Activated CD8-positive, alpha-beta memory T cell treated with anti-CD3 and anti-CD28 coated beads, Interleukin-2, amount 50 U/mL, for 24 hours (primary cell): Measurements from ENCODE around the gene GATAD2A.

ENCODE experiments used
- DNase-seq: peaks from one replicate; pipeline ENCODE4 v3.0.0-alpha.2; 2020; ENCODE audit errors: extremely low read depth

The GATAD2A gene

DNA sequence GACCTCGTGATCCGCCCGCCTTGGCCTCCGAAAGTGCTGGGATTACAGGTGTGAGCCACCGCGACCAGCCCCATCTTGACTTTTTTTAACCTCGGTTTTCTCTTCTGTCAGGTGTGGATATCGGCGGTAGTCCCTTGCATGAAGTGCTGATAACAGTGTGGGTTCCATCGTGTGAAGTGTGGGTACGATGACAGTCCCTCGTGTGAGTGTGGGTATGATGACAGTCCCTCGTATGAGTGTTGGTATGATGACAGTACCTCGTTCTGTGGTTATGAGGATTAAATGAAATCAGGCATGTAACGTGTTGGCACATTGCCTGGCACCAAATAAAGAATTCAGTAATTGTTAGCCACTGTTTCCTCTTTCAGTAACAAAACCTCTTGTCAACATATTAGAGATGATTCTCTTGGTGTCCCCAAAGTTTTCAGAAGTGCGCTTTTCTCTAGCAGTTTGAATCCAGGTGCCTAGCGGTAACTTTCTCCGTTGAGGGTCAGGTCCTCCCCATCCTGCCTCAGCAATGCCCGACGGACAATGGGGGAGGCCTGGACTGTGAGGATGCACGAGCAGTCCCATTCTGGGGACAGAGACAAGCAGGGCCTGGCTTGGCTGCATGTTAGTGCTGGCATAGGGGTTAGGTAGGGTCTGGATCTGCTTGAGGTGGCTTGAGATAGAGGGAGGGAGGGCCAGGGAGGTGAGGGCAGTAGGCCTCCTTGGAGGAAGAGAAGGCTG is 15.3 kb downstream of the GATAD2A start:
- DNase-seq: no peak

DNA sequence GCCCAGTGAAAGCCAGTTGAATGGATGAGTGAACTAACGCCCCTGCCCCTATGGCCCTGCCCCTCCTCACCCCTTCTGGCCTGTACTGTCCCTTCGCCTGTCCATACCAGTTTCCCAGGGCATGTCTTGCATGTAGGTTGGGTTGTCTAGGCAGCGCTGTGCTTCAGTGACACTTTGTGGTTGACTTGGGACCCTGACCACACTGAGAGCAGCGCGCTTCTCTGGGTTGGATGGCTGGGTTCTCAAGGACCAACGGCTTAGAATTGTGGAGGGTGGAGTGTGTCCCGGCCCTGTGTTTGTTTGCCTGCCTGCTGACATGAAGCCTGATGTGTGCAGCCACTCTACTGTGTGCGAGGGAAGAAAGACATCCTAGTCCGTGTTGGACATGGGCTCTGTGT is 15.8 kb downstream of the GATAD2A start:
- no peak for DNase-seq

GRCh38 chr19:19422156-19422555 is 16.7 kb downstream of the GATAD2A start:
- DNase-seq: no peak

GRCh38 chr19:19423322-19423721 is 17.8 kb downstream of the GATAD2A start:
- DNase-seq: no peak

GRCh38 chr19:19425170-19425875 is 19.8 kb downstream of the GATAD2A start:
- DNase-seq: no peak

DNA sequence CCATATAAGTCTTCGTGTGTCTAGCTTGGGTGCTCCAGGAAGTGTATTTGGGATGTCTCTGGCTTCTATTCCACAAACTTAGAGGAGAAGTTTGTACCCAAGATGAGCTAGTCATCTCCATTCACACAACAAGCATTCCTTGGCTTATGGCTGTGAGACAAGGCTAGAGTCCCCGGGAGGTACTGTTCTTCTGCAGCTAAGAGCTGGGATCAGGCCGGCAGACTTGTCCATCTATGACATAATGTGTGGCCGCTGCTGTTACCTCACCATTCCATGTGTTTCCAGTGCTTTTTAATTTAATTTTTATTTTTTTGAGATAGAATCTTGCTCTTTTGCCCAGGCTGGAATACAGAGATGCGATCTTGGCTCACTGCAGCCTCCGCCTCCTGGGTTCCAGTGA is 20.7 kb downstream of the GATAD2A start:
- no peak for DNase-seq

GRCh38 chr19:19426799-19427198 is 21.3 kb downstream of the GATAD2A start:
- no peak for DNase-seq

DNA sequence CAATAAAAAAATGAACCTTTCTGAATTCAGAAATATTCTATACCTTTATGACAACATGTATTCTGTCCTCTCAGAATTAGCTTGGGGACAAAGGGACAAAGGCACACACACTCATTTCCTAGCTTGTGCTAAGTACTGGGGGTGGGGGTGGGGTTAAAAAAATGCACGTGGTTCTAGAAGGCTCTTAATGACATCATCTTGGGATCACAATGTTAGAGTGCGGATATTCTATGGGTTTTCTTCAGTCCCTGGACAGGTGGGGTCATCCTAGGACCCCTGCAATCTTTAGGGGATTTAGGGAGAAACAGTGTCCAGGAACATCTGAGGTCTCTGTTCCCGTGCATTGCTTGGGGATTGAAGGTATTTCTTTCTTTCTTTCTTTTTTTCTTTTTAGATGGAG is 21.8 kb downstream of the GATAD2A start:
- DNase-seq: no peak

GRCh38 chr19:19427944-19428343 is 22.5 kb downstream of the GATAD2A start:
- no peak for DNase-seq

DNA sequence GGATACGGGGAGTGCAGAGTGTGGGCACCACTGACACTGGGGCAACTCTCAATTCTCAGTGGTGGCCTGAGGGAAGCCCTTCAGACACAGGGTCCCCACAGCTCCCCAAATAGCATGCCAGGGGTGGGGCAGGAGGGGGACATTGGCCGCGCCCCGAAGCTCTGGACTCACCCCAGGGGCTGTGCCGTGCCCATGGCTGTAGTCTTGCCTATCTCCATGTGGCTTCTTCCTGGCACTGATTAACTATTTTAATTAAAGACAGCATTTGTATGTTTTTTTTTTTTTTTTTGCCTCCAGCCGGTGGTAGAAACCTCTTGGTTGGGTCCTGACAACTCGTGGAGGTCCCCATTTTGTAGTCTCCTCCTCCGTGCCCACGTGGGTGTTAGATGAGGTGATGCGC is 23.3 kb downstream of the GATAD2A start:
- DNase-seq: no peak

GRCh38 chr19:19429361-19429760 is 23.9 kb downstream of the GATAD2A start:
- no peak for DNase-seq

DNA sequence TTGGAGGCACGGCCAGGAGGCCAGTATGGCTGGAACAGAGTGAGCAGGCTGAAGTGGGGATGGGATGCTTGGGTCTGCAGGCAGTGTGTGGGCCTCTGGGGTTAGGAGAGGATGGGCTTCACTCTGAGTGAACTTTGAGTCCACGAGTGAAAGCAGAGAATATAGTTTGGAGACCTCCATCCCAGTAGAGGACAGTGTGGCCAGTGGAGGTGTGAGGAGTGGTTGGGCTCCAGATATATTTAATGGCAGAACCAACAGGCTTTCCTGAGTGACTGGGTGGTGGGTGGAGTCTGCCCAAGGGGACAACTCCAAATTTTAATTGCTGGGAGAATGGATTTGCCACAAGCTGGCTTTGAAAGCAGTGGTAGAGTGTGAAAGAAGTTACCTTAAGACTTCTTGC is 27.3 kb downstream of the GATAD2A start:
- DNase-seq: no peak

- no peak for DNase-seq
These were observed 28.3 kb downstream of the GATAD2A start for GRCh38 chr19:19433666-19434213.

GRCh38 chr19:19434483-19435045 is 29.1 kb downstream of the GATAD2A start:
- DNase-seq: no peak

DNA sequence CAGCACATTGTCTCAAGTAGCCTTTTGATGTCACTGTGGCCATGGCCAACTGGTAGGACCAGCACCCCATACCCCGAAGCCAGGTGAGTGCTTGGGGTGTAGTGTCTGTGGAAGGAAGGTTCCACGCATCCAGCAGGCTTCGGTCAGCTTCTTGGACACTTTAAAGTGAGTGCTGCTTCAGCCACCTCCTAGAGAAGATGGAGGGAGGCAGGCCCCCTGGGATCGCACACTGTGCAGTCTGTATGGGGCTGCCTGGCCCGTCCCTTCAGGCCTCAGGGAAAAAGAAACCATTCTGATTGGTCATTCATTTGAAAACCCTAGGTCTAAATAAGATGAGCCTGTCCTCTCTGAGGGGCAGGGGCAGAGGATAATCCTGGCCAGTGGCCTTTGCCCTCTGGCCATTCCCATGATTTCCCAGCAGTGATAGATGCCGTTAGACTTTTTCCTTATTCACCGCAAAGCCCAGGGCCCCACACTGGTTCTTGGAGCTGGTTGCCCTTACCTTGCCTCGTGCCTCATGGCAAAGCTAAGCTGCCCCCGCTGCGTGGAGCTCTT is 30.7 kb downstream of the GATAD2A start:
- DNase-seq: no peak

GRCh38 chr19:19438366-19439175 is 33.1 kb downstream of the GATAD2A start:
- no peak for DNase-seq

DNA sequence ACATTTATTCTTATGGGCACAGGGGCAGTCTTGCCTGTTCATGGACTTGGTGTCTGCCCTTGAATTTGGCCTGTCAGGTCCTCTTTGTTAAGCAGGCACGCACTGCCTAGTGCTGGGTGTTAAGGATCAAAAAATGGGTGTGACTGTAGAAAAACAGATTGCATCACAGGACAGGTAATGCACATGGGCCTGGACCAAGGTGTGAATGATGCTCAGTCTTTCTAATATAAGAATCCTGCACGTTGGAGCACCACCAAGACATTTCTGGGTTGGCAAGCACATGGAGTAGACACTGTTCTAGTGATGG is 33.7 kb downstream of the GATAD2A start:
- no peak for DNase-seq

GRCh38 chr19:19443283-19443682 is 37.8 kb downstream of the GATAD2A start:
- no peak for DNase-seq

GRCh38 chr19:19443902-19444680 is 38.6 kb downstream of the GATAD2A start:
- DNase-seq: no peak

GRCh38 chr19:19444681-19445155 is 39.2 kb downstream of the GATAD2A start:
- no peak for DNase-seq

DNA sequence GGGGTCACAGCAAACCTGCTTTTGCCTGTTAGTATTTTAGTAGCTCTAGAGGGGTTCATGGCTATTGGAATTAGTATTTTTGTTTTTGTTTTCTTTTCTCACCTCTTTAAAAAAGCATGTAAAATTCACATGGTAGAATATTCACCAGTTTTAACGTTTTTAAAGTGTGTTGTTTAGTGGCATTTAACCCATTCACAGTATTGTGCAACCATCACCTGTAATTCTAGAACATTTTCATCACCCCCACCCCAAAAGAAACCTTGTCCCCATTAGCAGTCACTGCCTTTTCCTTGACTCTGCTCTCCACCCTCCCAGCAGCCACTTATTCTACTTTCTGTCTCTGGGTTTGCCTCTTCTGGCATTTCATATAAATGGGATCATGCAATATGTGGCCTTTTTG is 39.8 kb downstream of the GATAD2A start:
- DNase-seq: no peak
